HG03135 (cell line): ENCODE results near the gene TUFM.
A peak's percentile ranks its signal among the peaks of the same experiment; 100 is the strongest.

Experiments
- ATAC-seq: cut with Tn5 transposase; IDR thresholded peaks from one replicate; pipeline ENCODE4 v1.9.1; 2021; ENCODE audit warnings: mild to moderate bottlenecking, moderate library complexity; ENCODE audit not compliant: unreplicated experiment

The TUFM gene

GRCh38 chr16:28802235-28803019, 43.7 kb downstream of the TUFM start:
- peak; percentile 65 for ATAC-seq
